ENCODE data around the gene SCN3B. TPM values are rescaled to one million over a fixed set of nuclear protein-coding genes. Genes with fewer than 3 reads are reported as not detected.

Gene SCN3B
- total and polyA plus RNA-seq, 2 of the 4 experiments (the other 2 are of a cell fraction): under 0.01 to 0.03 TPM

DNA sequence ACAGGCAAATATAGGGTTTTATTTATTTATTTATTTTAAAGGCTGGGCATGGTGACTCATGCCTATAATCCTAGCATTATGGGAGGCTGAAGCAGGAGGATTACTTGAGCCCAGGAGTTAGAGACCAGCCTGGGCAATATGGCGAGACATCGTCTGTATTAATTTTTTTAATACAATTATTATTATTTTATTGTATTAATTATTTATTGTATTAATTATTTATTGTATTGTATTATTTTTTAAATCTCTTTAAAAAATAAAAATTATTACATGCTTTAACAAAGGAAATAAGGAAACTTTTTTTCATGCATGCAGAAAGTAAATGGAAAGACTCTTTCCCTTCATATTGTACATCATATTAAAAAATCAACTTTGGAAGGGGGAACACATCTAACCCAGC lies 3.5 kb downstream of the SCN3B start:
- DNase-seq: no peak
- no peak overlapping the region for H4K5ac ChIP-seq (ENCODE audit: low read depth, low read length)
- BruUV-seq (replicated peaks): no TSS peak

More for the DNA sequence above, 3.5 kb downstream of the SCN3B start:
- Histone ChIP-seq H4K20me1 (ENCODE audit: insufficient read depth, low read length) (no peaks in the 10 kb centered on the region), H3K9ac (ENCODE audit: low read depth, low read length) (no peak overlapping the region), H3K79me1 (ENCODE audit: low read depth in 1 of 2, low read length in 2 of 2) (no peaks in the 10 kb centered on the region), H2AFZ (replicated peaks; ENCODE audit: low read length, poor library complexity) (no peak overlapping the region), H2AK9ac (replicated peaks; ENCODE audit: low read depth, low read length, poor library complexity) (no peak overlapping the region), H4K91ac (ENCODE audit: insufficient read depth, low read depth, low read length) (no peak overlapping the region), H2BK5ac (ENCODE audit: low read depth, low read length, poor library complexity, severe bottlenecking) (no peak overlapping the region), H3K4me1 (ENCODE audit: control insufficient read depth, insufficient read depth, low read length) (no peaks in the 10 kb centered on the region), H2AK5ac (ENCODE audit: low read depth, low read length) (no peak overlapping the region), H3K18ac (ENCODE audit: low read depth, low read length) (no peak overlapping the region), H3K14ac (replicated peaks; ENCODE audit: low read depth, low read length) (no peak overlapping the region), H3K9me1 (ENCODE audit: insufficient read depth, low read length) (no peaks in the 10 kb centered on the region), H3K56ac (ENCODE audit: extremely low read depth, insufficient read depth, low read length) (no peak overlapping the region), H2BK120ac (ENCODE audit: low read depth, low read length) (no peak overlapping the region), H3K4me3 (ENCODE audit: insufficient read depth, low read depth, low read length) (no peak overlapping the region), H3K23ac (ENCODE audit: low read depth, low read length) (no peak overlapping the region), H3K36me3 (ENCODE audit: control insufficient read depth, insufficient read depth, low read length) (no peaks in the 10 kb centered on the region), H2BK20ac (ENCODE audit: low read depth, low read length) (no peak overlapping the region), H3K27me3 (ENCODE audit: control insufficient read depth, insufficient read depth, low read length) (peaks cover 22% of the 10 kb centered on the region), H3K27ac (ENCODE audit: insufficient read depth, low read length) (no peak overlapping the region), H4K8ac (ENCODE audit: low read depth in 2 of 2, low read length in 2 of 2) (no peak overlapping the region), H3K9me3 (ENCODE audit: control insufficient read depth, insufficient read depth, low read length) (no peaks in the 10 kb centered on the region), H3K4me2 (ENCODE audit: low read depth, low read length) (no peak overlapping the region), H2BK15ac (ENCODE audit: low read depth, low read length) (no peak overlapping the region), H3K4ac (ENCODE audit: low read depth, low read length) (no peak overlapping the region)
- WGBS, 2 experiments (ENCODE audit: extremely low coverage in 2 of 2, insufficient read length in 1 of 2): no CpG with 5 or more reads among the region's 2 CpGs
- ChIA-PET CTCF (interaction anchor here (0.8 to 1.5 kb wide), 2 partner anchors 9 to 57 kb away, joined by 3 to 4 read pairs; no protein-coding TSS in a partner anchor), POLR2A (ENCODE audit: unreplicated experiment) (no interaction called here)
- ATAC-seq (ENCODE audit: low read depth): no peak
- intact Hi-C loops (cut with micrococcal nuclease) (no loop called here), dilution Hi-C loops (cut with HindIII; ENCODE audit: low sequenced_read_pairs, unreplicated experiment) (no loop called here), in situ Hi-C loops (cut with MboI; ENCODE audit: low sequenced_read_pairs) (no loop called here)
- TF ChIP-seq CHD1 (IDR thresholded peaks at IDR 0.05; ENCODE audit: low read depth, low read length) (no peak), MAZ (IDR thresholded peaks at IDR 0.05; ENCODE audit: borderline replicate concordance, low read depth, low read length) (no peak), SMC3 (IDR thresholded peaks at IDR 0.05; ENCODE audit: low read depth, low read length) (no peak)
- TF ChIP-seq, protein P1, sequence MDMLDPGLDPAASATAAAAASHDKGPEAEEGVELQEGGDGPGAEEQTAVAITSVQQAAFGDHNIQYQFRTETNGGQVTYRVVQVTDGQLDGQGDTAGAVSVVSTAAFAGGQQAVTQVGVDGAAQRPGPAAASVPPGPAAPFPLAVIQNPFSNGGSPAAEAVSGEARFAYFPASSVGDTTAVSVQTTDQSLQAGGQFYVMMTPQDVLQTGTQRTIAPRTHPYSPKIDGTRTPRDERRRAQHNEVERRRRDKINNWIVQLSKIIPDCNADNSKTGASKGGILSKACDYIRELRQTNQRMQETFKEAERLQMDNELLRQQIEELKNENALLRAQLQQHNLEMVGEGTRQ (IDR thresholded peaks at IDR 0.05; ENCODE audit: low read depth, low read length): no peak
